Upper lobe of left lung (tissue), 4 donors: ENCODE measurements around the gene NT5DC1.

ENCODE experiments used
- EP300 ChIP-seq, 4 donors: sonication (generic); formaldehyde crosslinking; IDR thresholded peaks; one replicate each; pipeline ENCODE4 v1.5.1; 2017; ENCODE audit warnings: antibody characterized with exemption in 4 of 4, control low read depth in 2 of 4
- POLR2A ChIP-seq, 4 donors: fragments of 450-650 bp; IDR thresholded peaks; one replicate each; pipeline ENCODE4 v1.5.1; 2016 to 2017; ENCODE audit warnings: antibody characterized with exemption in 4 of 4, mild to moderate bottlenecking in 2 of 4
- POLR2AphosphoS5 ChIP-seq, 2 donors: sonication (generic); formaldehyde crosslinking; IDR thresholded peaks; one replicate each; pipeline ENCODE4 v1.5.1; 2017; ENCODE audit warnings: antibody characterized with exemption in 2 of 2
- TF ChIP-seq, protein P1 (sequence below), 6 experiments: fragments of 450-650 bp in 4 of 6; fragments of 200-600 bp in 2 of 6; sonication (generic) in 2 of 6; IDR thresholded peaks; one replicate each; pipeline ENCODE4 v1.5.1; 2016 to 2019; ENCODE audit warnings: antibody characterized with exemption in 6 of 6

DNA sequence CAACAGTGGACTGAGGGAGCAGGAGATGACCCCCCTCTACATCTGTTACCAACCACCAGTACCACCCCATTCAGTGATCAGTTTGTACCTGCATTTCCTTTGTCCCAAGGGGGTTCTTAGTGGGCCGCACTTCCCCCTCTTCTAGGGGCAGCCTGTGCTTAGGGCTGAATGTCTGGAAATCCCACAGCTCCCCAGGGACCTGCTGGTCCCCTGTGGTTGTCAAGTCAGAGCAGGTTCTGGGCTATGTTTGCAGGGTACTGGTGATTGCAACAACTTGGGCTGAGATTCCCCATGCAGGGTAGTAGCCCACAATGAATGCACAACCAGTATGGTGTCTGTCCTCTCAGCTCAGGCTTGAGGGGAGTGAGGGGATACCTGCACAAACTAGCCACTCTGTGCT is 64.9 kb downstream of the NT5DC1 start:
- TF ChIP-seq POLR2A (IDR thresholded peaks at IDR 0.05) = no peak
- TF ChIP-seq, protein P1, sequence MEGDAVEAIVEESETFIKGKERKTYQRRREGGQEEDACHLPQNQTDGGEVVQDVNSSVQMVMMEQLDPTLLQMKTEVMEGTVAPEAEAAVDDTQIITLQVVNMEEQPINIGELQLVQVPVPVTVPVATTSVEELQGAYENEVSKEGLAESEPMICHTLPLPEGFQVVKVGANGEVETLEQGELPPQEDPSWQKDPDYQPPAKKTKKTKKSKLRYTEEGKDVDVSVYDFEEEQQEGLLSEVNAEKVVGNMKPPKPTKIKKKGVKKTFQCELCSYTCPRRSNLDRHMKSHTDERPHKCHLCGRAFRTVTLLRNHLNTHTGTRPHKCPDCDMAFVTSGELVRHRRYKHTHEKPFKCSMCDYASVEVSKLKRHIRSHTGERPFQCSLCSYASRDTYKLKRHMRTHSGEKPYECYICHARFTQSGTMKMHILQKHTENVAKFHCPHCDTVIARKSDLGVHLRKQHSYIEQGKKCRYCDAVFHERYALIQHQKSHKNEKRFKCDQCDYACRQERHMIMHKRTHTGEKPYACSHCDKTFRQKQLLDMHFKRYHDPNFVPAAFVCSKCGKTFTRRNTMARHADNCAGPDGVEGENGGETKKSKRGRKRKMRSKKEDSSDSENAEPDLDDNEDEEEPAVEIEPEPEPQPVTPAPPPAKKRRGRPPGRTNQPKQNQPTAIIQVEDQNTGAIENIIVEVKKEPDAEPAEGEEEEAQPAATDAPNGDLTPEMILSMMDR (IDR thresholded peaks at IDR 0.05) = no peak
- TF ChIP-seq POLR2AphosphoS5 (IDR thresholded peaks at IDR 0.05) = no peak
- no peak for TF ChIP-seq EP300 (IDR thresholded peaks at IDR 0.05)
